Activated CD8-positive, alpha-beta memory T cell treated with anti-CD3 and anti-CD28 coated beads, Interleukin-2, amount 50 U/mL, for 1 hour (primary cell): ENCODE data around the gene HMGCS2.

Source experiments
- DNase-seq: peaks from one replicate; pipeline ENCODE4 v3.0.0-alpha.2; 2020; ENCODE audit errors: extremely low read depth

The HMGCS2 gene

DNA sequence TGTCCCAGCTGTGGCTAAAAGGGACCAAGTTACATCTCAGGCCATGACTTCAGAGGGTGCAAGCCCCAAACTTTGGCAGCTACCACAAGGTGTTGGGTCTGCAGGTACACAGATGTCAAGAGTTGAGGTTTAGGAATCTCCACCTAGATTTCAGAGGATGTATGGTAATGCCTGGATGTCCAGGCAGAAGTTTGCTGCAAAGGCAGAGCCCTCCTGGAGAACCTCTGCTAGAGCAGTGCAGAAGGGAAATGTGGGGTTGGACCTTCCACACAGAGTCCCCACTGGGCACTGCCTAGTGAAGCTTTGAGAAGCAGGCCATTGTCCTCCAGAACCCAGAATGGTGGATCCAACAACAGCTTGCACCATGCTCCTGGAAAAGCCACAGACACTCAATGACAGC is 67.0 kb downstream of the HMGCS2 start:
- no peak for DNase-seq

DNA sequence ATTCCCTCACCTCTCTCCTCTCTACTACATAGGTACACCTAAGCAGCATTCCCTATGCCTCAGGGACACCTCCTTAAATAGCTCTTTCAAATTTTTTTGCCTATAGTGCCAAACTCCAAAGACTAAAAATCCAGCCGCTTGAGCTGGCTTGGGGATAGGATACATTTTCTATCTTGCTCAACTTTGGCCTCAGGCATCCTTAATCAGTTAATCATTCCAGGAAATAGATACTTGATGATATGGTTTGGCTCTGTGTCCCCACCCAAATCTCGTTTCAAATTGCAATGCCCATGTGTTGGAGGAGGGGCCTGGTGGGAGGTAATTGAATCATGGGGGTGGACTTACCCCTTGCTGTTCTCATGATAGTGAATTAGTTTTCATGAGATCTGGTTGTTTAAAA is 68.4 kb downstream of the HMGCS2 start:
- no peak for DNase-seq
